ENCODE results near the gene CDC25B. TPM values are rescaled to one million over a fixed set of nuclear protein-coding genes. Genes with fewer than 3 reads are reported as not detected.
"Not testable (repeated sequence)": the region's sequence is repeated elsewhere in the genome, so short reads cannot be mapped to it uniquely, and the experiment has no call there.

CDC25B gene
- total RNA-seq, 1 donor from 2014 or later: 16.4 TPM

DNA sequence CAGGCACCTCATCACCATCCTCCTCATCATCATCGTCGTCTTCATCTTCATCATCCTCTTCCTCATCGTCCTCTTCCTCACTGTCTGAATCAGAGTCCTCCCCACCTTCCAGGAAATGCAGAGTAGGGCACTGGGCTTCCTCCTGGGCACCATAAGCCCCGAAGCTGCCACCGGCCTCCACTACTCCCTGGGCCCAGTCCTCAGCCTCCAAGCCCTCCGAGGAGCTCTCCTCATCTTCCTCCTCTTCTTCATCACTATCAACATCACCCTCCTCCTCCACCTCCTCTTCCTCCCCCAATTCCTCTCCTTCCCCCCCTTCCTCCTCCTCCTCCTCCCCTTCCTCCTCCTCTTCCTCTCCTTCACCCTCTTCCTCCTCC lies 11.3 kb upstream of the CDC25B start:
- no peak for DNase-seq (ENCODE audit: low read depth, low spot score)

DNA sequence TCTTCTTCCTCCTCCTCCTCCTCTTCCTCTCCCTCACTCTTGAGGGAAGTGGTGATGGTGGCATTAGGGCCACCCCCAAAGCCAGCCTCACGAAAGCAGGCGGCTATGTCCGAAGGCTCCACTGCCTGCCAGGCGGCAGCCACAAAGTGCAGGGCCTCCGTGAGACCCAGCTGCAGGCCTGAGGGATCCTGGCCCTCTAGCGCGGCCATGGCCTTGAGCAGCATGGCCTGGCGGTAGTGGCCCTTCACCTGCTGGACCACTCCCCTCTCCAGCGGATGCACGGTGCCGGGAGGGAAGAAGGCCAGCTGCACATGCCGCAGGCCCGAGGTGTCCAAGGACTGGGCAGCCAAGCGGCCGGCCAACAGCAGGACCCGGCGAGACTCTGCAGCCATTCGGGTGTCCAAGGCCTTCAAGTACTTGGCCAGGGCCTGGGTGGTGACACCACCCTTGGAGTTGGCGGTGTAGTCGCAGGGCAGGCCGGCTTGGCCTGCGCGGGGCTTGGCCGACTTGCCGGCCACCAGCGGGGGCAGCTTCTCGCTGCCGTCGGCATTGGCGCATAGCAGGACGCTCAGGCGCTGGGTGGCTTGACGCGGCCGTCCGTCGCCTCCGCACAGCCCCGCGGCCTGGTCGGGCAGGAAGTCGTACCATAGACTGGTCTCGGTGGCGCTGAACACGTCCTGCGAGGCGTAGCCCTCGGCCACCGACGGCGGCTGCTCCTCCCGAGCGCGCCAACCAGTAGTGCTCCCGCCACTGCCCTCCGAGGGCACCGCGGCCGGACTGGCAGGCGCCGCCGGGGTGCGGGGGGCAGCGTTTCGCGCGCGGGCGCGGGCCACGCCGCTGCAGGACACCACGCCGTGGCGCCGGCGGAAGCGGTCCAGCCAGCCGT lies 10.6 kb upstream of the CDC25B start:
- DNase-seq (ENCODE audit: low read depth, low spot score): no peak

DNA sequence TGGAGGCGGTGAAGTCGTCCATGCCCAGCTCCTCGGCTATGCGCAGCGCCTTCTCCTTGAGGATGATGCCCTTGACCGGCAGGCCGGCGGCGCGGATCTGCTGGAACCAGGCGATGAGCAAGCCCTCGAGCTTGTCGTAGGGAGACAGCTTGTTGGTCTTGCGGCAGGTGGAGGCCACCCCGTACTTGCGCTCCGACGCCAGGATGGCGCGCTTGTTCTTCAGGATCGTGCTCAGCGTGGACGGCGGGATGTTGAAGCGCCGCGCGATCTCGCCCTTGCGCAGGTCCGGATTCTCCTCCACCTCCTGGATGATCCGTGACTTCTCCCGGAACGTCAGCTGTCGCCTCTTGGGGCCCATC lies 10.0 kb upstream of the CDC25B start:
- no peak for DNase-seq (ENCODE audit: low read depth, low spot score)

DNA sequence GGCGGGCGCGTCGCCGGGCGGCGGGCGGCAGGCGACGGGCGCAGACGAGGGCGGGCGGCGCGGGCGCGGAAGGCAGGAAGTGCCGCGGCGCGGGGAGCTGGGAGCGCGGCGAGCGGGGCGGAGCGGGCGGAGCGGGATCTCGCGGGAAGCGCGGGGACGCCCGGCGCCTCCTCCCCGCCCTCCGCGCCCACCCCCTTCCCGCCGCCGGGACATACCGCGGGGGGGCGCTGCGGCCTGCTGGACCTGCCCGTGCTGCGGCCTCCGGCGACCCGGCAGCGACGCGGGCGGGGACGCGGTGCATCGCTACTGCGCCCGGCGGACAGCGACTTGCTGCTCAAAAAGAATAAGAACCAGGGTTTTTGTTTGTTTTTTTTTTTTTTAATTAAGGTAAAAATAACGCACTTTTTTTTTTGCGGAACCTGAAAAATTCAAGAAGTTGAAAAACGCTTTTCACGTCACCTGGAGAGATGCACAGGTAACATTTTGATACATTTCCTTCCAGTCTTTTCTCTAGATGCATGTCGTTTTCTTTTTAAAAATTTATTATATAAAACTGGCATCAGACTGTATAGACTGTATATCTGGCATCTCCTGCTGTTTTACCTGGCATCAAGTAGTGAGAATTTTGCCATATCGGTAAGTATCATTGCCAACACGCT lies 9.3 kb upstream of the CDC25B start, which contains the start of gene CENPB:
Gene CENPB, minus strand, starts transcription at position 76 of the 659 bp plus-strand sequence. CDS start 257 bp downstream, outside the sequence.
- DNase-seq (ENCODE audit: low read depth, low spot score): no peak

DNA sequence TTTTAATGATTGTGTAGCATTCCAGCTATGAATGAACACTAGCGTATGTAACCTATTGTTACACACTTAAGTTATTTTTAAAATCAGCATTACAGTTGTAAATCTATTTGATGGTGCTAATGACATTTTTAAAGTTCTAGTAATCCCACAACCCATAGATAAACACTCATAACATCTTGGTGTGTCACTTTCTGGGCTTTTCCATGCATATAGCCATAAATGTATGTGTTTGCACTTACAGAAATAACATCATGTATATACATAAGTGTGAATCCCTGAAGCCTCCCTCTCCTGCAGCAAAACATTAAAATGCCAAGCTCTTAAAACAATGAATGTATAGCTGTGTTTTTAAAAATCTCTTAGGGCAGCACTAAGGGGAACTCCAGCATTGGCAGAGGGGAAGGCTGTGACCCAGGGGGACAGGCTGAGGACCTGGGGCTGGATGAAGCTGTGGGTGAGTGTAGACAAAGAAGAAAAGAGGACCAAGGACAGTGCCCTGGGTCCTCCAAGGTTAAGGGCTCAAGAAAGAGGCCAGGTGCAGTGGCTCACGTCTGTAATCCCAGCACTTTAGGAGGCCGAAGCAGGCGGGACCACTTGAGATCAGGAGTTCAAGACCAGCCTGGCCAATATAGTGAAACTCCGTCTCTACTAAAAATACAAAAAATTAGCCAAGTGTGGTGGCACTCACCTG lies 8.6 kb upstream of the CDC25B start:
- DNase-seq (ENCODE audit: low read depth, low spot score): no peak

DNA sequence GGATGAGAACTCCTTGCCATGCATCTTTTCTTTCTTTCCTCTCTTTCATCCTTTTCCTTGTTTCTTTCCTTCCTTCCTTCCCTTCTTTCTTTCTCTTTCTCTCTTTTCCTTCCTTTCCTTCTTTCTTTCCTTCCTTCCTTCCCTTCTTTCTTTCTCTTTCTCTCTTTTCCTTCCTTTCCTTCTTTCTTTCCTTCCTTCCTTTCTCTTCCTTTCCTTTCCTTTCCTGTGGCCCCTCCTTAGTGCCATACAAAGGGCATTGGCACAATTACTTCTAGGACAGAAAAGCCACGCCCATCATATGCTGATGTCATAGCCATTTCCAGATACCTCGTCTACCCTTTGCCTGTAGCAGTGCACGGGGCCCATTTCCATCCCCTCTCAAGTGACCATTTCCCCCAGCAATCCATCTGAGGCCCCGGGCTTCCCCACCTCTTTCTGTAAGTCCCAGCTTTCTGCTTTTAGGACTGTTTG lies 7.4 kb upstream of the CDC25B start:
- DNase-seq (ENCODE audit: low read depth, low spot score): no peak

DNA sequence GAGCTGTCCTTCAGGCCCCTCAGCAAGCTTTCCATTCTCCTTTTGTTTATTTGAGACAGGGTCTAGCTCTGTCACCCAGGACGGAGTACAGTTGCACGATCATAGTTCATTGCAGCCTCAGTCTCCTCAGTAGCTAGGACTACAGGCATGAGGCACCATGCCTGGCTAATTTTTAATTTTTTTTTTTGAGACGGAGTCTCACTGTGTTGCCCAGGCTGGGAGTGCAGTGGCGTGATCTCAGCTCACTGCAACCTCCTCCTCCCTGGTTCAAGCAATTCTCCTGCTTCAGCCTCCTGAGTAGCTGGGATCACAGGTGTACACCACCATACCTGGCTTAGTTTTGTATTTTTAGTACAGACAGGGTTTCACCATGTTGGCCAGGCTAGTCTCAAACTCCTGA lies 6.9 kb upstream of the CDC25B start:
- DNase-seq (ENCODE audit: low read depth, low spot score): not testable (repeated sequence)

DNA sequence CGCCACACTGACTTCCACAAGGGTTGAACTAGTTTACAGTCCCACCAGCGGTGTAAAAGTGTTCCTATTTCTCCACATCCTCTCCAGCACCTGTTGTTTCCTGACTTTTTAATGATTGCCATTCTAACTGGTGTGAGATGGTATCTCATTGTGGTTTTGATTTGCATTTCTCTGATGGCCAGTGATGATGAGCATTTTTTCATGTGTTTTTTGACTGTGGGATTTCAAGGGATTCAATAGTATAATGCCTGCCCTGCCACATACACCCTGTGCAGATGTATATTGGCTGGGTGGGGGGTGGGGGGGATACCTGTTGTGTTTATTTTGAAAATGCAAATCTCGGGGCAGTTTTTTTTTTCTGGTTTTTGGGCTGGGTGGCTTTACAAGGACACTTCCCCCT lies 1.9 kb upstream of the CDC25B start:
- not testable (repeated sequence) for DNase-seq (ENCODE audit: low read depth, low spot score)

DNA sequence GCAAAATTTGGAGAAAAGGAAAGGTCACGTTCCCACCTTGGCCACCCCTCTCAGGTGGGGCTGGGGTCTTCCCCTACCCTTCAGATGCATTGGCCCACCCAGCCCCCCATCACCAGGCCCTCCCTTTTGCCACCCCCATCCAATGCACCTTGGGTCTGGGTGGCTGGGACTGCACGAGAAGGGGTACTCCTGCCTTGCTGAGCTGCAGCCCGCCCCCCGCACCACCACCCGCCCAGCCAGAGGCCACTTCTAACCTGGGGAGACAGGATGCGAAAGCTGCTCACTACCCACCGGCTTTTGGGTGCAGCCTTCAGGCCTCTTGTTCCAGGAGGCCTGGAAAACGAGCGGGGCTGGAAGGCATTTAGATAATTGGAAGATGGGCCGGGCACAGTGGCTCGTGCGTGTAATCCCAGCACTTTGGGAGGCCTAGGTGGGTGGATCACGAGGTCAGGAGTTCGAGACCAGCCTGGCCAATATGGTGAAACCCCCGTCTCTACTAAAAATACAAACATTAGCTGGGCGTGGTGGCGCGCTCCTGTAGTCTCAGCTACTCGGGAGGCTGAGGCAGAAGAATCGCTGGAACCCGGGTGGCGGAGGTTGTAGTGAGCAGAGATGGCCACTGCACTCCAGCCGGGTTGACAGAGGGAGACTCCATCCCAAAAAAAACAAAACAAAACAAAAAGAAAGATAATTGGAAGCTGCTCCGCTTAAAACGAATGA lies 1.2 kb upstream of the CDC25B start:
- DNase-seq (ENCODE audit: low read depth, low spot score): no peak

DNA sequence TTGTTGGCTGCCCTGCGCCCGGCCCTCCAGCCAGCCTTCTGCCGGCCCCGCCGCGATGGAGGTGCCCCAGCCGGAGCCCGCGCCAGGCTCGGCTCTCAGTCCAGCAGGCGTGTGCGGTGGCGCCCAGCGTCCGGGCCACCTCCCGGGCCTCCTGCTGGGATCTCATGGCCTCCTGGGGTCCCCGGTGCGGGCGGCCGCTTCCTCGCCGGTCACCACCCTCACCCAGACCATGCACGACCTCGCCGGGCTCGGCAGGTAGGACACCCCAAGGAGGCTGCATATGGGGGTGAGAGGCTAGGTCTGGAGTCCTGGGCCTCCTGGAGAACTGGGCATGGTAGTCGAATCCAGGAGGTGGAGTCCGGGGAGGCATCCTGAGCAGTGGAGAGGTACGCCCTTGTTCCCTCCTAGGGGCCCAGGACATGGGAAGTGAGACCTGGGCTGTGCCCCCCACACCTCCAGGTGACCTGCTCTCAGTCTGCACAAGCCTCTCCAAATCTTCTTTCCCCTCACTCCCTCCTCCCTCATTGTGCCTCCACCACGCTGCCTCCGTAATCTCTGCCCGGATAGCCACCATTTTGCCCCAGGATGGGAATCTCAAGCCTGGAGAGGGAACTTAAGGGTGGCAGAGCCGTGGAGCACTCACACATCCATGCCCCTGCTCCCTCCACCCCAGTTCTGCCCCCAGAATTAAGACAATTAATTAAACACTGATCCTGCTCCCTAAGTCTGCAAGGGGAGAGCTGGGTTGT lies 541 bp downstream of the CDC25B start:
- DNase-seq (ENCODE audit: low read depth, low spot score): no peak

DNA sequence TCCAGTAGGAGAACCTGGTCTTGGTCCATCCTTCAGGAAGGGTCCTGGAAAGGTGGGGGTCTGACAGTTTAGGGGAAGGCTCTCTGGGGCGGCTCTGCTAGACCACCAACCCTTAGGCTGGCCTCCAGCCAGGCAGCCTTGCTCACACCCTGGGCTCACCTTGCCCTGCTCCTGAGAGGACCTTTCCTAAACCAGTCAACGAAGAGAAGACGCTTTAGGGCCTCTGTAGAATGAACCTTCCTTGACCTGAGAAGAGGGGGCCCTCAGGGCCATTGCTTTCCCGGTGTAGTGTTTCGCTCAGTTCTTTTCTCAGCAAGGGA lies 1.1 kb downstream of the CDC25B start:
- no peak for DNase-seq (ENCODE audit: low read depth, low spot score)

DNA sequence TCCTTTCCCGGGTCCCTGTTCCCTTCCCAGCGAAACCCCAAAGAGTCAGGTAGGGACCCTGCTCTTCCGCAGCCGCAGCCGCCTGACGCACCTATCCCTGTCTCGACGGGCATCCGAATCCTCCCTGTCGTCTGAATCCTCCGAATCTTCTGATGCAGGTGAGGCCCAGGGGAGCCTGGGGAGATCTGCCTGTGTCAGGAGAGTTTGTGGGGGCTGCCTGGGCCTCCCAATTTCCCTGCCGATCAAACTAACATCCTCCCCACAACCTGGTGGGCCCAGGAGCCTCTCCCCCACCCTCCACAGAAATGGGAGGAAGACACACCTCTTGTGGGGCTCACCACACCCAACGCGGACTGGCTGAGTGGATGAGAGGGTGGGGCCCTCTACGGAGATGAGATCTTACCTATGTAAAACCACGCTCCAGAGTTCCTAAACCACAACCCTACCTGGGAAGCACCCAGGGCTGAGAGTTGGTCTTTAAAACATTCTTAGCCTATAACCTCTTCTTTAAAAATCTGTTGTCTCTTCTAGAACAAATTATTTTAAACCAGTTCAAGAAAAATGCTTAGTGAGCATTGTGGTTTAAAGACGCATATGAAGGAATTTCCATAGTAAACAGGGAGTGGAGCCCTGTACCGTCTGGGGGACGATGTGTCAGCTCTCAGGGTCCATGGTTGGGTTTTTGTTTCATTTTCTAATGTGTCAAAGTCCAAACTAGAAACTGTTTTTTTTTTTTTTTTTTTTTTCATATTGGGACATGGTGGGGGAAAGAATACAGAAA lies 1.7 kb downstream of the CDC25B start:
- no peak for DNase-seq (ENCODE audit: low read depth, low spot score)

DNA sequence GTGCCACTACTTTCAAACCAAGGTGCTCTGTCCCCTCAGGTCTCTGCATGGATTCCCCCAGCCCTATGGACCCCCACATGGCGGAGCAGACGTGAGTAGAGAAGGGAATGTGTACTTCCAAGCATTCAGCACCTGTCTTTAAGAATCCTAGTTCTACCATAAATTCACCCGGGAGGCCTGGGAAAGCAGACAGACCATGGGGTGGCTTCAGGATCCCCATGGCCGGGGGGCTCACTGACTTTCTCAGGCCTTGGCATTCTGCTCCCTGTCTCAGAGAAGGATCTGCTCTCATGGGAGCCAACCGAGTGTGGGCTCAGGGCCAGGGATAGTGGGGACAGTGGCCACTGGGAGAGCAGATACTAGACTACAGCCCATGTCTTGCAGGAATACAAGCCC lies 2.3 kb downstream of the CDC25B start:
- no peak for DNase-seq (ENCODE audit: low read depth, low spot score)

DNA sequence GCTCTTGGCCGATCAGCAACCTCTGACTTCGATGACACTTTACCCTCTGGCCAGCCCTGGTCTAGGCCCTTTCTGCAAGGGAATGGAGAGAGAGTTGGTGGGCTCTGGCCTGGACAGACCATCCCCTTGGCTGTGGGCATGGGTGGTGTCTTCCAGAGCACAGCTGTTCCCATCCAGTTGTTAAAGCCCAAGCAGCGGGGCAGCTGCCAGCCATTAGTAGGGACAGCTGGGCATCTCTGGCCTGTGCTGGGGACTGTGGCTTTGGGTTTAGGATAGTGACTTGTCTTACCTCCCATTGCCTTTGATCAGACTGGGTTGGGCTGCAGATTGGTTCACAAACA lies 2.8 kb downstream of the CDC25B start:
- DNase-seq (ENCODE audit: low read depth, low spot score): no peak

DNA sequence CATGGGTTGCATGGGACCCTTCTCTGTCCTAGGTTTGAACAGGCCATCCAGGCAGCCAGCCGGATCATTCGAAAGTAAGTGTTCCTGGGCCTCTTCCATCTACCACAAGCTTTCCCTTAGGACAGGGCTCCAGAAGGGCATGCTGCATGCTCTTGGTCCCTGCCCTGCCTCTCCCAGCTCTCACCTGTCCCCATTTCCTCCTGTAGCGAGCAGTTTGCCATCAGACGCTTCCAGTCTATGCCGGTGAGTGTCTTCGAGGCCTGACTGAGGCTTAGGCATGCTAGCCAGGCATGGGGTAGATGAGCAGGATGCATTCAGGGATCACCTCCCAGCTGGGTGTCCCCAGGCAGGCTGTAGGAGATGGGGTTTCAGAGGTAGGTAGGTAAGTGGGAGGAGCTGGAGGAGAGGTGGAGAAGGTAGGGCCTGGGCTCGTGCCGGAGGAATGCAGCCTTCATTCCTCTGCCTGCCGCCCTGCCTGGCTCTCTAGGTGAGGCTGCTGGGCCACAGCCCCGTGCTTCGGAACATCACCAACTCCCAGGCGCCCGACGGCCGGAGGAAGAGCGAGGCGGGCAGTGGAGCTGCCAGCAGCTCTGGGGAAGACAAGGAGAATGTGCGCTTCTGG lies 4.3 kb downstream of the CDC25B start:
- no peak for DNase-seq (ENCODE audit: low read depth, low spot score)

DNA sequence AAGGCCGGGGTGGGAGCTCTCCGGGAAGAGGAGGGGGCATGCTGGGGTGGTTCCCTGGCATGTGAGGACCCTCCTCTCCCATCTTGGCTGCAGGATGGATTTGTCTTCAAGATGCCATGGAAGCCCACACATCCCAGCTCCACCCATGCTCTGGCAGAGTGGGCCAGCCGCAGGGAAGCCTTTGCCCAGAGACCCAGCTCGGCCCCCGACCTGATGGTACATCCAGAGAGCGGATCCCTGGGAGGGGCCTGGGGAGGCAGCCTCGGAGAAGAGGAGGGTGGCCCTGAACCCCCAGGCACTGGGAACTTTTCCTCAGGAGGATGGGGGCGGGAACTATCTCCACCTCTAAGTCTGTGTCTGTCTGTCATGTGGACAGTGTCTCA lies 4.8 kb downstream of the CDC25B start:
- no peak for DNase-seq (ENCODE audit: low read depth, low spot score)

DNA sequence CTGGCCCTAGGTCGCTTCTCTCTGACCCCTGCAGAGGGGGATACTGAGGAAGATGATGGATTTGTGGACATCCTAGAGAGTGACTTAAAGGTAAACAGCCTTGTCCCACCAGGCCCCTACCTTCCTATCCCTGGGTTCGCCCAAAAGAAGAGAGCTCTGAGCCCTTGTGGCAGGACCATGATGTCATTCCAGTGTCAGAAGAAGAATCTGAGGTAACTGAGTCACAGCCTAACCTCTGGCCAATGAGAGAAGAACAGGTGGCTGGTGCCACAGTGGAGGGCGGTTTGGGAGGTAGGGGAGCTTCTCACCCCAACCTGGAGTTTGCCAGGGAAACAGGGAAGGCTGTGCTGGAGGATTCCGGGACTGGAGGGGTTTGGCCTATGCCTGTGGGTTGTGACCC lies 5.2 kb downstream of the CDC25B start:
- no peak for DNase-seq (ENCODE audit: low read depth, low spot score)

DNA sequence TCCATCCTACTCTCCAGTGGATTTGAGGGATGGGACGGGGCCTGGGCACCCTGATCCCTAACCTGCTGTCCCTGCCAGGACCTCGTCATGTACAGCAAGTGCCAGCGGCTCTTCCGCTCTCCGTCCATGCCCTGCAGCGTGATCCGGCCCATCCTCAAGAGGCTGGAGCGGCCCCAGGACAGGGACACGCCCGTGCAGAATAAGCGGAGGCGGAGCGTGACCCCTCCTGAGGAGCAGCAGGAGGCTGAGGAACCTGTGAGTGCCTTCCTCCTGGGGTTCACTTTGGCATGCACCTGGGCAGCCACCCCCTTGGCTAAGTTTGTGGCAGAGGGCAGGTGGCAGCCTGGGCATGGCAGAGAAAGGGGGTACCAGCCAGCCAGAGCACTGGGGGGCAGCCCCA lies 5.7 kb downstream of the CDC25B start:
- DNase-seq (ENCODE audit: low read depth, low spot score): no peak

DNA sequence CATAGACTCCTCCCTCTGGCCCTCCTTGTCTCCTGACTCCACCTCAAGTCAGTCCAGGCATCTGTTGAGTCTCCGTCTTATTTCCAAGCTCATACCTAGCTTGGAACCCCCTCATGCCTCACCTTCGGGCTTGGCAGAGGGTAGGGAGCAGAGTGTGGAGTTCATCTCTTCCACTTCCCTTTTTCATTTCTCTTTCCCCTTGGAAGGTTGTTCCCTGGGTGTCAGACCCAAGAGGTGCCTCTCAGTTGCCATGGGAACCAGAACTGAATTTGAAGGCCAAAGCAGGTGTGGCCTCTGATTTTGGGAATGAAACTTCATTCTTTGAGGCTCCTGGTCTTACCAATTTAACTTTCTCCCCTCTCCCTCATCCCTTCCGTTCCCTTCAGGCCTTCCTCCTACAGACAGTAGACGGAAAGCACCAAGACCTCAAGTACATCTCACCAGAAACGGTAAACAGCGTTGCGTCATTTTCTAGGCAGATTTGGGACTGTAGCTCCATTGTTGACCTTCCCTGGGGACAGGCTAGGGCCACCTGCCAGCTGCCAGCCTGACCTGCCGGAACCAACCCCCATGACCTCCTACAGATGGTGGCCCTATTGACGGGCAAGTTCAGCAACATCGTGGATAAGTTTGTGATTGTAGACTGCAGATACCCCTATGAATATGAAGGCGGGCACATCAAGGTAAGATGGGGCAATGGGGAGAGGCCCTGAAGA lies 6.6 kb downstream of the CDC25B start:
- no peak for DNase-seq (ENCODE audit: low read depth, low spot score)
